GM21576 (cell line): ENCODE results near the gene CNTNAP3B.
"Not testable (repeated sequence)": the region's sequence is repeated elsewhere in the genome, so short reads cannot be mapped to it uniquely, and the experiment has no call there.

ENCODE experiments used
- ATAC-seq: cut with Tn5 transposase; IDR thresholded peaks from one replicate; pipeline ENCODE4 v1.9.1; 2021; ENCODE audit warnings: mild to moderate bottlenecking, moderate library complexity; ENCODE audit not compliant: unreplicated experiment

Gene CNTNAP3B

GRCh38 chr9:42129073-42129729 lies at the start of gene CNTNAP3B:
Gene CNTNAP3B, minus strand, starts transcription at chr9:42129426. Its CDS starts 332 bp downstream, at chr9:42129094.
- not testable (repeated sequence) for ATAC-seq

GRCh38 chr9:42160299-42160698 lies 31.1 kb upstream of the CNTNAP3B start:
- not testable (repeated sequence) for ATAC-seq

GRCh38 chr9:42127056-42127841 lies 2.0 kb downstream of the CNTNAP3B start:
- not testable (repeated sequence) for ATAC-seq

- ATAC-seq: not testable (repeated sequence)
Observed at GRCh38 chr9:42121007-42121406, 8.2 kb downstream of the CNTNAP3B start.

GRCh38 chr9:42095929-42096328 lies 33.3 kb downstream of the CNTNAP3B start:
- not testable (repeated sequence) for ATAC-seq

GRCh38 chr9:42084559-42084952 lies 44.7 kb downstream of the CNTNAP3B start:
- ATAC-seq: not testable (repeated sequence)

- ATAC-seq: not testable (repeated sequence)
Observed at GRCh38 chr9:42083877-42084558, 45.2 kb downstream of the CNTNAP3B start.

- ATAC-seq: not testable (repeated sequence)
Observed at GRCh38 chr9:42080376-42080775, 48.9 kb downstream of the CNTNAP3B start.

- ATAC-seq: not testable (repeated sequence)
Observed at GRCh38 chr9:42074868-42075267, 54.4 kb downstream of the CNTNAP3B start.

GRCh38 chr9:42071026-42071425 lies 58.2 kb downstream of the CNTNAP3B start:
- ATAC-seq: not testable (repeated sequence)

GRCh38 chr9:42070035-42070799 lies 59.0 kb downstream of the CNTNAP3B start:
- not testable (repeated sequence) for ATAC-seq

- not testable (repeated sequence) for ATAC-seq
Observed at GRCh38 chr9:42053874-42054273, 75.4 kb downstream of the CNTNAP3B start.

- not testable (repeated sequence) for ATAC-seq
Observed at GRCh38 chr9:42050701-42051100, 78.5 kb downstream of the CNTNAP3B start.

GRCh38 chr9:42044422-42045010 lies 84.7 kb downstream of the CNTNAP3B start:
- not testable (repeated sequence) for ATAC-seq

- not testable (repeated sequence) for ATAC-seq
Observed at GRCh38 chr9:42033541-42033940, 95.7 kb downstream of the CNTNAP3B start.

GRCh38 chr9:42020639-42021038 lies 108.6 kb downstream of the CNTNAP3B start:
- not testable (repeated sequence) for ATAC-seq

- not testable (repeated sequence) for ATAC-seq
Observed at GRCh38 chr9:42018220-42018922, 110.9 kb downstream of the CNTNAP3B start.

GRCh38 chr9:42014317-42014716 lies 114.9 kb downstream of the CNTNAP3B start:
- not testable (repeated sequence) for ATAC-seq

GRCh38 chr9:41991607-41992006 lies 137.6 kb downstream of the CNTNAP3B start:
- ATAC-seq: not testable (repeated sequence)

- ATAC-seq: not testable (repeated sequence)
Observed at GRCh38 chr9:41980271-41980670, 149.0 kb downstream of the CNTNAP3B start.
